Erythroblast (primary cell): ENCODE measurements around the gene TAS1R1.

Source experiments
- GATA1 ChIP-seq: IDR thresholded peaks from 2 replicates; pipeline ENCODE4 v1.6.1; 2011; ENCODE audit warnings: low read depth, mild to moderate bottlenecking, control low read depth, low read length, moderate library complexity
- POLR2A ChIP-seq: IDR thresholded peaks from 2 replicates; pipeline ENCODE4 v1.6.1; 2011; ENCODE audit warnings: mild to moderate bottlenecking, low read length

DNA sequence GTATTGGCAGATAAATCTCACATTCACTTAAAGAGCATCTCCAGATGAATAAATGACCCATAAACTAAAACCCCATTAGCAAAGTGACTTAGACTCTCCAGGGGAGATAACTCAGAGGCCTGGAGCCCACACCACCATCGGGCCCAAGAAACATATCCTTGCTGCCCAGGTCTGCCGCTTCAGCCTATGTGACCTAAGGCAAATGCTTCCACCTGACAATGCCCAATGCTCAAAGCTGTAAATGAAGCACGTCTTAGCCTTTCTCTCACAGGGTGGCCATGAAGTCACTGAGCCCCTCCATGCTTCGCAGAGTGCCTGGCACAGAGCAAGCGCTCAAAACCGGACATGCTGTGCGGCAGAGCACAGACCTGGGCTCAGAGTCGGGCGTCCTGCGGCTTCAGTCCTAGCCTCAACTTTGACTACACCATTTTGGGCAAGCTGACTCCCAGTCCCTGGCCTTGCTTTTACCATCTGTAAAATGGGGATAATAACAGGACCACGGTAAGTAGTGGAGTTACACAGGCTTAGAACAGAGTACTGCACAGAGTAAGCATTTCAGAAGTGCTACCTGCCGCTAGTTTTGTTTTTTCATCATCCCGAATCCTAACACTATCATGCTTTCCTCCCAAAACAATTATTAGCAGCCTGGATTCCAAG lies 24.5 kb upstream of the TAS1R1 start:
- no peak for TF ChIP-seq POLR2A
- TF ChIP-seq GATA1: no peak
